GM06990 (cell line): Measurements from ENCODE around the gene SOBP.

Source experiments
- DNase-seq: peaks from one replicate; pipeline ENCODE4 v3.0.0-alpha.2; 2011; ENCODE audit not compliant: insufficient read length; ENCODE audit errors: extremely low read depth
- H3K27me3 ChIP-seq: replicated peaks from 2 replicates; pipeline ENCODE4 v1.6.0; 2011; ENCODE audit warnings: low read length; ENCODE audit not compliant: control insufficient read depth, insufficient read depth
- H3K36me3 ChIP-seq: 2 replicates; pipeline ENCODE4 v1.5.1; 2011; ENCODE audit warnings: low read length; ENCODE audit not compliant: control insufficient read depth, insufficient read depth
- H3K4me3 ChIP-seq: replicated peaks from 2 replicates; pipeline ENCODE4 v1.5.1; 2011; ENCODE audit warnings: low read depth, mild to moderate bottlenecking, control low read depth, low read length
- TF ChIP-seq, protein P1 (sequence below): IDR thresholded peaks from 2 replicates; pipeline ENCODE4 v1.5.1; 2011; ENCODE audit warnings: low read length, control low read depth, mild to moderate bottlenecking, inconsistent platforms; ENCODE audit not compliant: insufficient read depth, poor library complexity, severe bottlenecking

Gene SOBP

GRCh38 chr6:107563694-107564588 lies 74.0 kb downstream of the SOBP start:
- Histone ChIP-seq H3K27me3 (no peaks in the 10 kb centered on the region), H3K4me3 (no peak overlapping the region), H3K36me3 (no peaks in the 10 kb centered on the region)
- no peak for DNase-seq
- TF ChIP-seq, protein P1, sequence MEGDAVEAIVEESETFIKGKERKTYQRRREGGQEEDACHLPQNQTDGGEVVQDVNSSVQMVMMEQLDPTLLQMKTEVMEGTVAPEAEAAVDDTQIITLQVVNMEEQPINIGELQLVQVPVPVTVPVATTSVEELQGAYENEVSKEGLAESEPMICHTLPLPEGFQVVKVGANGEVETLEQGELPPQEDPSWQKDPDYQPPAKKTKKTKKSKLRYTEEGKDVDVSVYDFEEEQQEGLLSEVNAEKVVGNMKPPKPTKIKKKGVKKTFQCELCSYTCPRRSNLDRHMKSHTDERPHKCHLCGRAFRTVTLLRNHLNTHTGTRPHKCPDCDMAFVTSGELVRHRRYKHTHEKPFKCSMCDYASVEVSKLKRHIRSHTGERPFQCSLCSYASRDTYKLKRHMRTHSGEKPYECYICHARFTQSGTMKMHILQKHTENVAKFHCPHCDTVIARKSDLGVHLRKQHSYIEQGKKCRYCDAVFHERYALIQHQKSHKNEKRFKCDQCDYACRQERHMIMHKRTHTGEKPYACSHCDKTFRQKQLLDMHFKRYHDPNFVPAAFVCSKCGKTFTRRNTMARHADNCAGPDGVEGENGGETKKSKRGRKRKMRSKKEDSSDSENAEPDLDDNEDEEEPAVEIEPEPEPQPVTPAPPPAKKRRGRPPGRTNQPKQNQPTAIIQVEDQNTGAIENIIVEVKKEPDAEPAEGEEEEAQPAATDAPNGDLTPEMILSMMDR, result no peak

- TF ChIP-seq, protein P1, result no peak
- Histone ChIP-seq H3K4me3 (no peak overlapping the region), H3K27me3 (no peaks in the 10 kb centered on the region), H3K36me3 (no peaks in the 10 kb centered on the region)
- no peak for DNase-seq
These were observed 74.7 kb downstream of the SOBP start for GRCh38 chr6:107564589-107564951.

DNA sequence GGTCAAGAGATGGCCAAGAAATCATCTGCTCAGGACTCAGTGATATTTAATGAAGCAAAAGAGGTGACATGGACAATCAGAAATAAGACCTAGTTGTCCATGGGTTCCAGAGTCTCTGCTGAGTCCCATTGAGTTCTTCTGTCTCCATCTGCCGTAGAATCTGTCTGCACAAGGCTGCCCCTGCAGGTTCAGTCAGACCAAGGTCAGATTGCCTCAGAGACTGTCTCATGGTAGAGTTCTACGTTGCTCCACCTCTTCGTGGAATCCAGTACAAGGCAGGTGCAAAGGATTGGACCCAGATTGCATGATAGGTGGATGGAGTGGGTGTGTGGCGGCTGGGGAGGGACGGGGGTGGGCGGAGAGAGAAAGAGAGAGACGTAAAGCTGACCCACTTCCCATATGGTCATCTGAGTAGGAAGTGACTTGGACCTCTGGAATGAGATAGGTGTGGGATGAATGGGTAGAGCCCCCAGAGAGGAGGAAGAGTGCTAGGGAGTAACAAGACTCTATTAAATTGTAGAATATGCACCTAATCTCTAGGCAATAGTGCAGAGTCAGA lies 75.3 kb downstream of the SOBP start:
- H3K27me3 ChIP-seq, result no peaks in the 10 kb centered on the region
- TF ChIP-seq, protein P1, result no peak
- DNase-seq, result no peak
- H3K4me3 ChIP-seq, result no peak overlapping the region
- H3K36me3 ChIP-seq, result no peaks in the 10 kb centered on the region

DNA sequence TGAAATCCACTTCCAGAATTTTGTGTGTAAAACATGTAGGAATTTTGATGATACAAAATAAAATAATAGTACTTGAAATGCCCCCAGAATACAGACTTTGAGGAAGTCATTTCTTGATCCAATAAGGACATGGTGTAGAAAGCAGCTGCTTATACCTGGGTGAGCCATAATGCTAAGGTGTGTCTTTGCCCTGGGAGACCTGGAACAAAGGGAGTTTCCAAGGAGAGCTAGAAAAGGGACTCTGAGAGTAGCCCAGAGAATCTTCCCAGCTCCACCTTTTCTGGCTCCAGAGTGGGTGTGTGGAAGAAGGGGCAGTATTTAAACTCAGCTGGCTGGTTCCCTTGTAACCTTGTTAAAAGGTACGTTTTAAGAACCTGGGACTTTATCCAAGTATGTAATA lies 77.7 kb downstream of the SOBP start:
- TF ChIP-seq, protein P1, result no peak
- no peaks in the 10 kb centered on the region for H3K36me3 ChIP-seq
- H3K4me3 ChIP-seq, result no peak overlapping the region
- no peak for DNase-seq
- H3K27me3 ChIP-seq, result no peaks in the 10 kb centered on the region

GRCh38 chr6:107569473-107569872 lies 79.6 kb downstream of the SOBP start:
- TF ChIP-seq, protein P1, result no peak
- H3K36me3 ChIP-seq, result no peaks in the 10 kb centered on the region
- DNase-seq, result no peak

More at GRCh38 chr6:107569473-107569872, 79.6 kb downstream of the SOBP start:
- no peak overlapping the region for H3K4me3 ChIP-seq
- no peaks in the 10 kb centered on the region for H3K27me3 ChIP-seq
